IMR-90 (cell line): ENCODE results near the gene TMCO5A. TPM values are rescaled to one million over a fixed set of nuclear protein-coding genes. Genes with fewer than 3 reads are reported as not detected.

Source experiments
- ATAC-seq: fragments of 200-7000 bp; cut with Tn5 transposase; 2 replicates; pipeline ENCODE4 v1.9.1; 2020; ENCODE audit warnings: low read depth, mild to moderate bottlenecking, moderate library complexity
- BruUV-seq: library from RNA; stranded (reverse); fragments of 400-500 nt; replicated peaks from 2 replicates; lab custom pipeline; 2021; lab: Mats Ljungman, UMichigan
- CTCF ChIA-PET: fragments of 300-600 bp; formaldehyde crosslinking; extraction: SDS; loops from one replicate; lab custom pipeline; 2021; ENCODE audit warnings: antibody characterized with exemption; lab: Yijun Ruan, JAX
- POLR2A ChIA-PET: fragments of 300-600 bp; sonication (Branson Sonifier 250); formaldehyde crosslinking; loops from one replicate; lab custom pipeline; 2022; ENCODE audit warnings: antibody characterized with exemption; ENCODE audit not compliant: unreplicated experiment; lab: Charles Lee
- DNase-seq: peaks from one replicate; pipeline ENCODE4 v3.0.0; 2013
- H2AFZ ChIP-seq: replicated peaks from 2 replicates; pipeline ENCODE3; 2013; ENCODE audit warnings: low read length, mild to moderate bottlenecking; ENCODE audit not compliant: poor library complexity
- H2AK5ac ChIP-seq: 2 replicates; pipeline ENCODE4 v1.6.1; 2013; ENCODE audit warnings: low read depth, low read length, inconsistent platforms
- H2AK9ac ChIP-seq: replicated peaks from 2 replicates; pipeline ENCODE3; 2013; ENCODE audit warnings: mild to moderate bottlenecking, low read depth, low read length, moderate library complexity; ENCODE audit not compliant: poor library complexity
- H2BK120ac ChIP-seq: 2 replicates; pipeline ENCODE4 v1.6.1; 2013; ENCODE audit warnings: low read depth, low read length, inconsistent platforms
- H2BK15ac ChIP-seq: 3 replicates; pipeline ENCODE4 v1.6.1; 2013; ENCODE audit warnings: low read depth, low read length, inconsistent platforms
- H2BK20ac ChIP-seq: 2 replicates; pipeline ENCODE4 v1.6.1; 2013; ENCODE audit warnings: low read depth, mild to moderate bottlenecking, inconsistent platforms, low read length, moderate library complexity
- H2BK5ac ChIP-seq: 2 replicates; pipeline ENCODE4 v1.6.1; 2013; ENCODE audit warnings: mild to moderate bottlenecking, low read depth, low read length, inconsistent platforms; ENCODE audit not compliant: poor library complexity, severe bottlenecking
- H3K14ac ChIP-seq: replicated peaks from 2 replicates; pipeline ENCODE4 v1.6.1; 2013; ENCODE audit warnings: low read depth, low read length, inconsistent platforms
- H3K18ac ChIP-seq: 2 replicates; pipeline ENCODE4 v1.6.1; 2013; ENCODE audit warnings: low read depth, low read length, control low read depth
- H3K23ac ChIP-seq: 2 replicates; pipeline ENCODE4 v1.6.1; 2013; ENCODE audit warnings: low read depth, low read length, inconsistent platforms
- H3K27ac ChIP-seq: 2 replicates; pipeline ENCODE4 v1.5.1; 2013; ENCODE audit warnings: mild to moderate bottlenecking, control low read depth, low read length; ENCODE audit not compliant: insufficient read depth
- H3K27me3 ChIP-seq: 2 replicates; pipeline ENCODE4 v1.6.1; 2013; ENCODE audit warnings: low read length; ENCODE audit not compliant: control insufficient read depth, insufficient read depth
- H3K36me3 ChIP-seq: 2 replicates; pipeline ENCODE4 v1.6.1; 2013; ENCODE audit warnings: low read length, mixed read lengths; ENCODE audit not compliant: control insufficient read depth, insufficient read depth
- H3K4ac ChIP-seq: 2 replicates; pipeline ENCODE4 v1.6.1; 2013; ENCODE audit warnings: low read depth, low read length, inconsistent platforms
- H3K4me1 ChIP-seq: 2 replicates; pipeline ENCODE4 v1.6.1; 2013; ENCODE audit warnings: low read length, mixed read lengths; ENCODE audit not compliant: control insufficient read depth, insufficient read depth
- H3K4me2 ChIP-seq: 2 replicates; pipeline ENCODE4 v1.6.1; 2013; ENCODE audit warnings: low read depth, mild to moderate bottlenecking, control low read depth, low read length, moderate library complexity
- H3K4me3 ChIP-seq: 2 replicates; pipeline ENCODE4 v1.5.1; 2013; ENCODE audit warnings: low read depth, mild to moderate bottlenecking, control low read depth, low read length, moderate library complexity; ENCODE audit not compliant: insufficient read depth
- H3K56ac ChIP-seq: 2 replicates; pipeline ENCODE4 v1.6.1; 2013; ENCODE audit warnings: low read length, inconsistent platforms; ENCODE audit not compliant: insufficient read depth; ENCODE audit errors: extremely low read depth
- H3K79me1 ChIP-seq, 2 experiments: 2 replicates each; pipeline ENCODE4 v1.6.1; 2013; ENCODE audit warnings: low read length in 2 of 2, inconsistent platforms in 1 of 2, low read depth in 1 of 2
- H3K9ac ChIP-seq: 2 replicates; pipeline ENCODE4 v1.6.1; 2013; ENCODE audit warnings: low read depth, low read length, control low read depth
- H3K9me1 ChIP-seq: 2 replicates; pipeline ENCODE4 v1.6.1; 2013; ENCODE audit warnings: low read length, inconsistent platforms; ENCODE audit not compliant: insufficient read depth
- H3K9me3 ChIP-seq: 2 replicates; pipeline ENCODE4 v1.6.1; 2013; ENCODE audit warnings: low read length; ENCODE audit not compliant: control insufficient read depth, insufficient read depth
- H4K20me1 ChIP-seq: 2 replicates; pipeline ENCODE4 v1.6.1; 2013; ENCODE audit warnings: low read length, inconsistent platforms; ENCODE audit not compliant: insufficient read depth
- H4K5ac ChIP-seq: 2 replicates; pipeline ENCODE4 v1.6.1; 2013; ENCODE audit warnings: mild to moderate bottlenecking, low read depth, low read length, control low read depth
- H4K8ac ChIP-seq, 2 experiments: 2 replicates each; pipeline ENCODE4 v1.6.1; 2013; ENCODE audit warnings: low read depth in 2 of 2, low read length in 2 of 2, control low read depth in 1 of 2, inconsistent platforms in 1 of 2
- H4K91ac ChIP-seq: 2 replicates; pipeline ENCODE4 v1.6.1; 2013; ENCODE audit warnings: low read depth, low read length, inconsistent platforms; ENCODE audit not compliant: insufficient read depth
- BHLHE40 ChIP-seq: fragments of 150-350 bp; IDR thresholded peaks from 2 replicates; pipeline ENCODE4 v1.6.1; 2016; ENCODE audit warnings: mild to moderate bottlenecking, low read depth, low read length
- CEBPB ChIP-seq: IDR thresholded peaks from 2 replicates; pipeline ENCODE4 v1.6.1; 2012; ENCODE audit warnings: low read depth, low read length, improper control_type of control experiment
- CHD1 ChIP-seq: IDR thresholded peaks from 2 replicates; pipeline ENCODE4 v1.6.1; 2012; ENCODE audit warnings: low read depth, low read length, improper control_type of control experiment
- CTCF ChIP-seq: conservative IDR thresholded peaks from 2 replicates; pipeline ENCODE4 v1.5.1; 2012; ENCODE audit warnings: mild to moderate bottlenecking, low read depth, low read length, improper control_type of control experiment
- ELK1 ChIP-seq: fragments of 150-350 bp; IDR thresholded peaks from 2 replicates; pipeline ENCODE4 v1.6.1; 2016; ENCODE audit warnings: low read depth, mild to moderate bottlenecking, low read length, moderate library complexity, borderline replicate concordance
- FOS ChIP-seq: fragments of 150-350 bp; IDR thresholded peaks from 2 replicates; pipeline ENCODE4 v1.6.1; 2016; ENCODE audit warnings: low read depth, low read length
- MAFK ChIP-seq: IDR thresholded peaks from 2 replicates; pipeline ENCODE4 v1.6.1; 2012; ENCODE audit warnings: low read depth, low read length, improper control_type of control experiment
- MAZ ChIP-seq: IDR thresholded peaks from 2 replicates; pipeline ENCODE4 v1.6.1; 2012; ENCODE audit warnings: low read depth, mild to moderate bottlenecking, low read length, improper control_type of control experiment, moderate library complexity, borderline replicate concordance
- MXI1 ChIP-seq: IDR thresholded peaks from 2 replicates; pipeline ENCODE4 v1.6.1; 2012; ENCODE audit warnings: low read depth, mild to moderate bottlenecking, low read length, moderate library complexity, borderline replicate concordance
- NFE2L2 ChIP-seq: fragments of 150-350 bp; IDR thresholded peaks from 2 replicates; pipeline ENCODE4 v1.6.1; 2016; ENCODE audit warnings: low read depth, mild to moderate bottlenecking, low read length
- POLR2A ChIP-seq: IDR thresholded peaks from 2 replicates; pipeline ENCODE4 v1.6.1; 2012; ENCODE audit warnings: mild to moderate bottlenecking, low read depth, low read length
- RAD21 ChIP-seq: IDR thresholded peaks from 2 replicates; pipeline ENCODE4 v1.6.1; 2012; ENCODE audit warnings: low read length, improper control_type of control experiment
- RCOR1 ChIP-seq: IDR thresholded peaks from 2 replicates; pipeline ENCODE4 v1.6.1; 2012; ENCODE audit warnings: mild to moderate bottlenecking, low read length, improper control_type of control experiment; ENCODE audit not compliant: insufficient replicate concordance
- RFX5 ChIP-seq: IDR thresholded peaks from 2 replicates; pipeline ENCODE4 v1.8.0; 2012; ENCODE audit warnings: low read depth, mild to moderate bottlenecking, low read length, moderate library complexity
- SMC3 ChIP-seq: fragments of 150-350 bp; IDR thresholded peaks from 2 replicates; pipeline ENCODE4 v1.6.1; 2016; ENCODE audit warnings: low read depth, mild to moderate bottlenecking, antibody characterized with exemption, low read length, moderate library complexity
- USF2 ChIP-seq: fragments of 150-350 bp; IDR thresholded peaks from 2 replicates; pipeline ENCODE4 v1.6.1; 2017; ENCODE audit warnings: mild to moderate bottlenecking, antibody characterized with exemption, low read length, low read depth
- WGBS, 2 experiments: methylation state at CpG; one replicate each; pipeline versions ENCODE4 v1.1.5 to v1.1.7; 2013; ENCODE audit warnings: missing lambda C conversion rate in 2 of 2; ENCODE audit not compliant: insufficient read length in 1 of 2; ENCODE audit errors: extremely low coverage in 2 of 2; 5-methylcytosine and 5-hydroxymethylcytosine counted together
- dilution Hi-C: fragments of 300-500 bp; cut with HindIII; formaldehyde crosslinking; loops from one replicate; pipeline ENCODE4 v1.14.3; 2018; ENCODE audit warnings: low sequenced_read_pairs; ENCODE audit not compliant: unreplicated experiment
- in situ Hi-C: fragments of 300-500 bp; cut with MboI; formaldehyde crosslinking; loops from 3 replicates; pipeline ENCODE4 v1.14.3; 2019; ENCODE audit warnings: low sequenced_read_pairs, inconsistent platforms, mixed read lengths
- intact Hi-C: fragments of 100-400 bp; cut with micrococcal nuclease; formaldehyde crosslinking; loops from 2 replicates; pipeline ENCODE4 v1.10.0; 2022
- polyA plus RNA-seq, 3 experiments: library from polyadenylated mRNA; depleted of rRNA; stranded (reverse); fragments of >200 nt; gene quantifications; 2 replicates each; pipeline ENCODE4 v1.2.3, GENCODE V29; 2012; ENCODE audit warnings: low replicate concordance in 1 of 3
- total RNA-seq: library from RNA; depleted of rRNA; stranded (reverse); fragments of >200 nt; gene quantifications from 2 replicates; pipeline ENCODE4 v1.2.3, GENCODE V29; 2012

The TMCO5A gene
- total and polyA plus RNA-seq, 2 of the 4 experiments (the other 2 are of a cell fraction): not detected

GRCh38 chr15:37940876-37941275 lies 6.4 kb downstream of the TMCO5A start:
- dilution Hi-C loops (no loop called here), intact Hi-C loops (no loop called here), in situ Hi-C loops (no loop called here)
- Histone ChIP-seq H2BK120ac (no peak overlapping the region), H4K8ac (no peak overlapping the region), H2AK5ac (no peak overlapping the region), H3K56ac (no peak overlapping the region), H3K9ac (no peak overlapping the region), H3K4me1 (no peaks in the 10 kb centered on the region), H2BK15ac (no peak overlapping the region), H3K4me3 (no peak overlapping the region), H4K91ac (no peak overlapping the region), H2BK5ac (no peak overlapping the region), H3K79me1 (no peaks in the 10 kb centered on the region), H3K27ac (no peak overlapping the region), H4K20me1 (no peaks in the 10 kb centered on the region), H3K4me2 (no peak overlapping the region), H3K27me3 (peaks cover 1% of the 10 kb centered on the region; the same call in 1 of the 2 replicates), H3K4ac (no peak overlapping the region), H2BK20ac (no peak overlapping the region), H3K9me1 (no peaks in the 10 kb centered on the region), H2AFZ (no peak overlapping the region), H3K14ac (0 out of 2 replicates have a peak overlapping the region, but pooled peaks have one; percentile 2), H3K9me3 (no peaks in the 10 kb centered on the region), H3K36me3 (no peaks in the 10 kb centered on the region), H4K5ac (no peak overlapping the region), H2AK9ac (no peak overlapping the region), H3K23ac (no peak overlapping the region), H3K18ac (no peak overlapping the region)
- no peak for TF ChIP-seq MAZ
- no peak for TF ChIP-seq RCOR1
- no peak for TF ChIP-seq CEBPB
- TF ChIP-seq SMC3: no peak
- TF ChIP-seq FOS: no peak
- TF ChIP-seq CHD1: no peak
- TF ChIP-seq NFE2L2: no peak
- no peak for TF ChIP-seq BHLHE40
- no peak for TF ChIP-seq RAD21
- no peak for TF ChIP-seq ELK1
- no peak for TF ChIP-seq POLR2A
- TF ChIP-seq USF2: no peak
- TF ChIP-seq MXI1: no peak
- no peak for TF ChIP-seq CTCF
- no peak for TF ChIP-seq RFX5
- no peak for TF ChIP-seq MAFK
- no CpG with 5 or more reads among the region's 3 CpGs for WGBS, 2 experiments
- ChIA-PET POLR2A (no interaction called here), CTCF (interaction anchor here (1.2 kb wide), 1 partner anchor 176 kb away, joined by 3 read pairs; no protein-coding TSS in a partner anchor)
- BruUV-seq: no TSS peak
- ATAC-seq (no peak), DNase-seq (no peak)
